HepG2 (cell line): ENCODE measurements around the gene MRGPRF. TPM values are rescaled to one million over a fixed set of nuclear protein-coding genes. Genes with fewer than 3 reads are reported as not detected.

ENCODE experiments used
- ATAC-seq: fragments of 200-7000 bp; cut with Tn5 transposase; 3 replicates; pipeline ENCODE4 v1.9.1; 2020; ENCODE audit warnings: mild to moderate bottlenecking, moderate library complexity
- BruUV-seq: library from RNA; stranded (reverse); fragments of 400-500 nt; replicated peaks from 2 replicates; lab custom pipeline; 2021; lab: Mats Ljungman, UMichigan
- CTCF ChIA-PET: fragments of 300-600 bp; formaldehyde crosslinking; extraction: SDS; loops from one replicate; lab custom pipeline; 2021; ENCODE audit warnings: low total read pairs, inconsistent platforms, low intra/inter-chr PET ratio; lab: Yijun Ruan, JAX
- POLR2A ChIA-PET: fragments of 350-600 bp; sonication (Branson Sonifier 250); formaldehyde crosslinking; loops from one replicate; lab custom pipeline; 2020; ENCODE audit warnings: antibody characterized with exemption, inconsistent platforms; lab: Yijun Ruan, JAX
- DNase-seq: peaks from one replicate; pipeline ENCODE4 v3.0.0-alpha.2; 2015; ENCODE audit warnings: low spot score
- FAIRE-seq: peaks from 3 replicates; lab custom pipeline; 2011; peaks lifted over from hg19 to GRCh38; lab: Jason Lieb, UNC
- H2AFZ ChIP-seq: one replicate; pipeline ENCODE4 v1.6.1; 2011; ENCODE audit warnings: low read length, inconsistent platforms
- H3K27ac ChIP-seq: fragments of 300-600 bp; 3 replicates; pipeline ENCODE4 v1.8.0; 2011; ENCODE audit warnings: mixed run types, mild to moderate bottlenecking, mixed read lengths, low read length, inconsistent platforms; ENCODE audit not compliant: insufficient read depth; ENCODE audit errors: extremely low read length
- H3K27me3 ChIP-seq, 2 experiments: fragments of 200-600 bp in 1 of 2; 2 replicates in 1 of 2; 3 replicates in 1 of 2; pipeline versions ENCODE4 v1.6.0 to v1.8.0; 2011; ENCODE audit warnings: low read length in 2 of 2, mild to moderate bottlenecking in 2 of 2, moderate library complexity in 2 of 2, inconsistent platforms in 1 of 2; ENCODE audit not compliant: insufficient read depth in 2 of 2, control insufficient read depth in 1 of 2
- H3K36me3 ChIP-seq, 2 experiments: fragments of 200-600 bp in 1 of 2; replicated peaks in 1 of 2; 2 replicates in 1 of 2; 3 replicates in 1 of 2; pipeline versions ENCODE4 v1.5.1 to v1.8.0; 2011; ENCODE audit warnings: low read length in 2 of 2, inconsistent platforms in 1 of 2; ENCODE audit not compliant: insufficient read depth in 2 of 2, control insufficient read depth in 1 of 2
- H3K4me1 ChIP-seq: 2 replicates; pipeline ENCODE4 v1.5.1; 2012; ENCODE audit warnings: low read length, inconsistent platforms; ENCODE audit not compliant: insufficient read depth
- H3K4me2 ChIP-seq: 2 replicates; pipeline ENCODE4 v1.6.0; 2011; ENCODE audit warnings: low read depth, low read length, inconsistent platforms
- H3K4me3 ChIP-seq, 3 experiments: fragments of 200-600 bp in 1 of 3; sonication (generic), shearing (Covaris generic) in 1 of 3; replicated peaks in 1 of 3; 2 replicates each; pipeline ENCODE4 v1.5.1; 2011 to 2016; ENCODE audit warnings: low read length in 3 of 3, inconsistent platforms in 2 of 3, low read depth in 2 of 3, mild to moderate bottlenecking in 2 of 3, control low read depth in 1 of 3, mixed read lengths in 1 of 3; ENCODE audit not compliant: insufficient read depth in 1 of 3
- H3K79me2 ChIP-seq: one replicate; pipeline ENCODE4 v1.6.1; 2011; ENCODE audit warnings: low read length, inconsistent platforms; ENCODE audit not compliant: insufficient read depth
- H3K9ac ChIP-seq: 2 replicates; pipeline ENCODE4 v1.6.0; 2011; ENCODE audit warnings: mild to moderate bottlenecking, low read depth, low read length, inconsistent platforms; ENCODE audit not compliant: insufficient read depth
- H3K9me3 ChIP-seq: 2 replicates; pipeline ENCODE4 v1.5.1; 2012; ENCODE audit warnings: mild to moderate bottlenecking, low read length
- H4K20me1 ChIP-seq: 2 replicates; pipeline ENCODE4 v1.6.0; 2011; ENCODE audit warnings: inconsistent platforms, mild to moderate bottlenecking, low read length, moderate library complexity; ENCODE audit not compliant: insufficient read depth
- ATF7-NPFF ChIP-seq: sonication (generic); formaldehyde crosslinking; IDR thresholded peaks from 2 replicates; pipeline ENCODE4 v1.8.1; 2023; ENCODE audit warnings: mild to moderate bottlenecking, low read depth, missing genetic modification reagents, moderate library complexity
- CREB1 ChIP-seq, 2 experiments: fragments of 450-650 bp in 1 of 2; IDR thresholded peaks; 2 replicates each; pipeline ENCODE4 v1.6.1; 2016 to 2017; ENCODE audit warnings: control low read depth in 1 of 2, mild to moderate bottlenecking in 1 of 2, missing compliant biosample characterization in 1 of 2, missing genetic modification characterization in 1 of 2
- CTCF ChIP-seq: sonication (generic); formaldehyde crosslinking; IDR thresholded peaks from 2 replicates; pipeline ENCODE4 v1.5.0; 2020; ENCODE audit warnings: mild to moderate bottlenecking, missing genetic modification reagents, moderate library complexity
- MAFF ChIP-seq: IDR thresholded peaks from 2 replicates; pipeline ENCODE4 v1.6.1; 2011; ENCODE audit warnings: low read depth, low read length, improper control_type of control experiment
- NFIC ChIP-seq: IDR thresholded peaks from 2 replicates; pipeline ENCODE4 v1.6.1; 2012; ENCODE audit warnings: mild to moderate bottlenecking, low read length, inconsistent platforms
- RXRB ChIP-seq: IDR thresholded peaks from 2 replicates; pipeline ENCODE4 v1.6.1; 2016; ENCODE audit warnings: borderline replicate concordance, missing genetic modification reagents, missing compliant biosample characterization
- SNAPC4 ChIP-seq: sonication (generic); formaldehyde crosslinking; IDR thresholded peaks from 2 replicates; pipeline ENCODE4 v1.4.0; 2020; ENCODE audit warnings: mild to moderate bottlenecking, missing genetic modification reagents
- TBP ChIP-seq: sonication (generic); formaldehyde crosslinking; IDR thresholded peaks from 2 replicates; pipeline ENCODE4 v1.5.0; 2020; ENCODE audit warnings: missing genetic modification reagents
- ZNF264 ChIP-seq: sonication (generic); formaldehyde crosslinking; IDR thresholded peaks from 2 replicates; pipeline ENCODE4 v1.4.0; 2020; ENCODE audit warnings: missing genetic modification reagents
- ZNF512B ChIP-seq: sonication (generic); formaldehyde crosslinking; IDR thresholded peaks from 2 replicates; pipeline ENCODE4 v1.5.1; 2020; ENCODE audit warnings: missing genetic modification reagents, mild to moderate bottlenecking, borderline replicate concordance
- ZNF615 ChIP-seq: sonication (generic); formaldehyde crosslinking; IDR thresholded peaks from 2 replicates; pipeline ENCODE4 v1.5.0; 2020; ENCODE audit warnings: mild to moderate bottlenecking, missing genetic modification reagents, borderline replicate concordance
- ZNF7 ChIP-seq: IDR thresholded peaks from 2 replicates; pipeline ENCODE4 v1.6.1; 2016; ENCODE audit warnings: missing biosample characterization, missing genetic modification reagents
- ZNF816 ChIP-seq: sonication (generic); formaldehyde crosslinking; IDR thresholded peaks from 2 replicates; pipeline ENCODE4 v1.8.0; 2022; ENCODE audit warnings: missing genetic modification reagents, mild to moderate bottlenecking, borderline replicate concordance
- WGBS: methylation state at CpG from one replicate; pipeline ENCODE4 v1.1.6; 2017; ENCODE audit warnings: low lambda C conversion rate; 5-methylcytosine and 5-hydroxymethylcytosine counted together
- in situ Hi-C: cut with HindIII; loops from 2 replicates; pipeline ENCODE4 v1.10.0; 2017; ENCODE audit warnings: low pct_unique_long_range_greater_than_20kb; ENCODE audit not compliant: extremely low pct_ligation_motif_present
- intact Hi-C: fragments of 100-400 bp; cut with micrococcal nuclease; formaldehyde crosslinking; loops from one replicate; pipeline ENCODE4 v1.10.0; 2022; ENCODE audit not compliant: unreplicated experiment
- polyA plus RNA-seq, 8 experiments: library from polyadenylated mRNA; depleted of rRNA in 3 of 8; stranded (reverse) in 7 of 8; unstranded in 1 of 8; fragments of >200 nt; fragmentation: Illumina TruSeq in 4 of 8; extraction: Trizol in 4 of 8; gene quantifications; 2 replicates each; pipeline versions ENCODE4 v1.2.1 to v1.2.3, GENCODE V29; 2011 to 2016; ENCODE audit warnings: low read depth in 4 of 8, missing spikeins in 1 of 8, mixed read lengths in 1 of 8; ENCODE audit not compliant: insufficient read depth in 1 of 8
- total RNA-seq, 5 experiments: library from RNA; depleted of rRNA; stranded (reverse); fragments of >200 nt; fragmentation: Illumina TruSeq; extraction: Trizol; gene quantifications; 2 replicates each; pipeline ENCODE4 v1.2.3, GENCODE V29; 2016; ENCODE audit warnings: low read depth in 1 of 5

Gene MRGPRF
- total and polyA plus RNA-seq, 2 of the 13 experiments (the other 11 are each of a cell fraction or from before 2014, with no cell fraction given): not detected

- TF ChIP-seq CTCF (CRISPR knock-in tag): peak; percentile 65
- TF ChIP-seq, all 625 proteins: peak for 4
Observed at GRCh38 chr11:68956142-68956541, 56.9 kb downstream of the MRGPRF start (continued).

DNA sequence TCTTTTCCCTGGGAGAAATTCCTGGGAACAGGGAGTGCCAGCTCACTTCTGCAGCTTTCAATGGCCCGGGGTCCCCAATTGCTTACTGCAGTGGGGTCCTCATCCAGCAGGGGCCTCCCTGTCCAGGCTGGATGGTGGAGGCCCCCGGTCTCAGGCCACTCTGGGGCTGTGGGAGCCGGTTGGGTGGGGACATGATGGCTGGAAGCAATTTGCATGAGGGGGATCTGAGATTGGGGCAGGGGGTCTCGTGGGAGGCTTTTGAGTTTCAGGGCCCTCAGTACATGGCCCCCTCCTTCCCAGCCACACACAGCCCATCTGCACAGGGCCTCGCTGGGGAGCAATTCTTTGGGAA lies 57.5 kb downstream of the MRGPRF start:
- intact Hi-C loops: no loop called here
- peak overlapping the region; percentile 55 for H3K4me2 ChIP-seq
- H4K20me1 ChIP-seq: no peaks in the 10 kb centered on the region
- H3K9me3 ChIP-seq: no peaks in the 10 kb centered on the region
- H3K4me1 ChIP-seq: no peaks in the 10 kb centered on the region
- peaks cover 2 to 10% of the 10 kb centered on the region in 2 experiments; a peak in 4 of 5 replicates for H3K27me3 ChIP-seq
- H3K27ac ChIP-seq: no peak overlapping the region
- POLR2A ChIA-PET: no interaction called here
- no peaks in the 10 kb centered on the region for H3K79me2 ChIP-seq
- H3K4me3 ChIP-seq: peak overlapping the region in 1 of 3 experiments; percentile 10; a peak in 1 of 6 replicates
- CTCF ChIA-PET: no interaction called here
- FAIRE-seq (no peak), DNase-seq (no peak), ATAC-seq (peak; percentile 17)
- H3K36me3 ChIP-seq: no peaks in the 10 kb centered on the region
- no peak overlapping the region for H2AFZ ChIP-seq
- H3K9ac ChIP-seq: no peak overlapping the region
- BruUV-seq: no TSS peak
- 44% methylated on average over 4 of the region's 5 CpGs for WGBS
- in situ Hi-C loops: no loop called here
- TF ChIP-seq TBP (CRISPR knock-in tag) (no peak), SNAPC4 (no peak), ZNF512B (CRISPR knock-in tag) (no peak), CREB1 (IDR thresholded peaks at IDR 0.05) (no peak), CREB1 (CRISPR knock-in tag; IDR thresholded peaks at IDR 0.05) (no peak), ZNF7 (no peak), NFIC (no peak), ATF7-NPFF (CRISPR knock-in tag) (no peak), MAFF (no peak), ZNF816 (no peak), RXRB (CRISPR knock-in tag) (no peak), ZNF615 (CRISPR knock-in tag) (no peak), ZNF264 (CRISPR knock-in tag) (no peak)
